Astrocyte of the cerebellum (primary cell): ENCODE results near the gene FLNB.

Source experiments
- DNase-seq: peaks from one replicate; pipeline ENCODE4 v3.0.0-alpha.2; 2011; ENCODE audit warnings: low read depth
- H3K4me3 ChIP-seq: 2 replicates; pipeline ENCODE4 v1.5.1; 2011; ENCODE audit warnings: mild to moderate bottlenecking, low read depth, low read length, moderate library complexity
- in situ Hi-C: cut with HindIII; loops from 2 replicates; pipeline ENCODE4 v1.10.0; 2017; ENCODE audit warnings: low sequenced_read_pairs
- TF ChIP-seq, protein P1 (sequence below): IDR thresholded peaks from 2 replicates; pipeline ENCODE4 v1.5.1; 2012; ENCODE audit warnings: low read length, low read depth, moderate library complexity, mild to moderate bottlenecking; ENCODE audit errors: missing control alignments

FLNB gene

DNA sequence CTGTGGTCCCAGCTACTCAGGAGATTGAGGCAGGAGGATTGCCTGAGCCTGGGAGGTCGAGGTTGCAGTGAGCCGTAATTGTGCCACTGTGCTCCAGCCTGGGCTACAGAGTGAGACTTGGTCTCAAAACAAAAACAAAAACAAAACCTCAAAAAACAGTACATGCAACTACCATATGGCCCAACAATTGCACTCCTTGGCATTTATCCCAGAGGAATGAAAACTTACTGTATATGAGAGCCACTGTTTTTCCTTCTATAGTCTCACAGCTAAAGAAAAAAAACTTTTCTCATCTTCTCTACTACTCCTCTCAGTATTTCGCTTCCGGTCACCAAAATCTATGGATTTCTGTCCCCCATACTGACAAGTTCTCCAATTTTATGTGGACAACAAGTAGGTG lies 84.3 kb downstream of the FLNB start:
- in situ Hi-C loops: loop anchor here (5.0 to 10.0 kb wide), 2 partner anchors 45 to 62 kb away; no protein-coding TSS in a partner anchor
- DNase-seq: no peak
- TF ChIP-seq, protein P1, sequence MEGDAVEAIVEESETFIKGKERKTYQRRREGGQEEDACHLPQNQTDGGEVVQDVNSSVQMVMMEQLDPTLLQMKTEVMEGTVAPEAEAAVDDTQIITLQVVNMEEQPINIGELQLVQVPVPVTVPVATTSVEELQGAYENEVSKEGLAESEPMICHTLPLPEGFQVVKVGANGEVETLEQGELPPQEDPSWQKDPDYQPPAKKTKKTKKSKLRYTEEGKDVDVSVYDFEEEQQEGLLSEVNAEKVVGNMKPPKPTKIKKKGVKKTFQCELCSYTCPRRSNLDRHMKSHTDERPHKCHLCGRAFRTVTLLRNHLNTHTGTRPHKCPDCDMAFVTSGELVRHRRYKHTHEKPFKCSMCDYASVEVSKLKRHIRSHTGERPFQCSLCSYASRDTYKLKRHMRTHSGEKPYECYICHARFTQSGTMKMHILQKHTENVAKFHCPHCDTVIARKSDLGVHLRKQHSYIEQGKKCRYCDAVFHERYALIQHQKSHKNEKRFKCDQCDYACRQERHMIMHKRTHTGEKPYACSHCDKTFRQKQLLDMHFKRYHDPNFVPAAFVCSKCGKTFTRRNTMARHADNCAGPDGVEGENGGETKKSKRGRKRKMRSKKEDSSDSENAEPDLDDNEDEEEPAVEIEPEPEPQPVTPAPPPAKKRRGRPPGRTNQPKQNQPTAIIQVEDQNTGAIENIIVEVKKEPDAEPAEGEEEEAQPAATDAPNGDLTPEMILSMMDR: no peak
- H3K4me3 ChIP-seq: no peak overlapping the region

- no peak overlapping the region for H3K4me3 ChIP-seq
- in situ Hi-C loops: loop anchor here (5.0 to 10.0 kb wide), 2 partner anchors 46 to 61 kb away; no protein-coding TSS in a partner anchor
- TF ChIP-seq, protein P1: no peak
- no peak for DNase-seq
These were observed 85.5 kb downstream of the FLNB start for GRCh38 chr3:58093574-58094195.

- no peak for DNase-seq
- in situ Hi-C loops: loop anchor here (5.0 to 10.0 kb wide), 2 partner anchors 47 to 60 kb away; no protein-coding TSS in a partner anchor
- TF ChIP-seq, protein P1: no peak
- no peak overlapping the region for H3K4me3 ChIP-seq
These were observed 86.4 kb downstream of the FLNB start for GRCh38 chr3:58094657-58095056.

DNA sequence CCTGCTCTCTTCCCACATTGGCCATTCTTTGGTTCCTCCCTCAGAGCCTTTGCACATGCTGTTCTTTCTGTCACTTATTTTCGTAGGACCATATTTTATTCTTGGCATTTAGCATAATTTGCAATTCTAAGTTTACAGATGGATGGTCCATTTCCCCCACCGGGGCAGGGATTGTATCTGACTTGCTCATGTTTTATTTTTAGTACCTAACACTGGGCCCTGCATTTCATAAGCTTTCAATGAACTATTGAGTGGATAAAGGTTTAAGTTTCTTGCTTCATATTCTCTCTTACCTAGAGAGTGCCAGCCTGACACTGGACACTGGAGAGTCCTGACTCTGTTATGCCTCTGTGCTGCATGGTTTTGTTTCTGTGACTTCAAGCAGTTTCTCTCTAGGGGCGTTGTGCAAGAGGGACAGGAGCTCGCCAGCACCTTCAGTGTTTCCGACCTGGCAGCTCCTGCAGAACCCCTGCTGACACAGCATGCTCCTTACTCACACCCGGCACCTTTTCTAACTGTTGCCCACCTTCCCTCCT lies 87.4 kb downstream of the FLNB start:
- H3K4me3 ChIP-seq: no peak overlapping the region
- in situ Hi-C loops: loop anchor here (10.0 kb wide), 1 partner anchor 59 kb away; no protein-coding TSS in a partner anchor
- no peak for DNase-seq
- TF ChIP-seq, protein P1: no peak

DNA sequence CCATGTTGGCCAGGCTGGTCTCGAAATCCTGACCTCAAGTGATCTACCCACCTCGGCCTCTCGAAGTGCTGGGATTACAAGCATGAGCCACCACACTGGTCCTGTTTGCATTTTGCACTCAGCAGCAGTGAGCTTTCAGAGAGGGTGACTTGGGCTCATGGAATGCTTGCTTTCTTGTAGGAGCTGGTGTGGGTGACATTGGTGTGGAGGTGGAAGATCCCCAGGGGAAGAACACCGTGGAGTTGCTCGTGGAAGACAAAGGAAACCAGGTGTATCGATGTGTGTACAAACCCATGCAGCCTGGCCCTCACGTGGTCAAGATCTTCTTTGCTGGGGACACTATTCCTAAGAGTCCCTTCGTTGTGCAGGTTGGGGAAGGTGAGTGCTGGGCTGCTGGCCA lies 90.3 kb downstream of the FLNB start:
- TF ChIP-seq, protein P1: no peak
- H3K4me3 ChIP-seq: no peak overlapping the region
- in situ Hi-C loops: loop anchor here (10.0 kb wide), 1 partner anchor 56 kb away; no protein-coding TSS in a partner anchor
- DNase-seq: no peak

DNA sequence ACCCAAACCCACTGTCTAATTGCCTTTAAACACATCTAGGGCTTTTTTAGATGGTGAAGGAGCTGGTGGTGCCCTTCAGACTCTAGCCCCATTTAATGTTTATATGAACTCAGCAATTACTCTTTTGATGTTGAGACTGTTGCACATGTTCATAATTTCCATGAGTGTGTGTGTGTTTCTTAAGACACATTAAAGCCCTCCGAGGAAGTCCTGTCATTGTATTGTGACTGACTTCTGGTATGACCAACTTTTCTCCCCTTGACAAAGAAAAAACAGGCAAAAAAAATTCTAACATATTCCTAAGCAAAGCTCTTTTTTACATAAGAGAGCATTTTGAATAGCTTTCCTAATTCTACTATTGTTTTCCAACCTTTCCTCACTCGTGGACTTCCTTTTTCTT lies 91.6 kb downstream of the FLNB start:
- TF ChIP-seq, protein P1: no peak
- no peak for DNase-seq
- in situ Hi-C loops: loop anchor here (10.0 kb wide), 1 partner anchor 55 kb away; no protein-coding TSS in a partner anchor
- H3K4me3 ChIP-seq: no peak overlapping the region
